GM18505 (cell line): ENCODE results near the gene TMEM60.
"Not testable (repeated sequence)": the region's sequence is repeated elsewhere in the genome, so short reads cannot be mapped to it uniquely, and the experiment has no call there.

Experiments used
- ATAC-seq: cut with Tn5 transposase; IDR thresholded peaks from one replicate; pipeline ENCODE4 v1.9.1; 2021; ENCODE audit not compliant: unreplicated experiment
- POLR2A ChIP-seq: IDR thresholded peaks from 4 replicates; pipeline ENCODE4 v1.6.1; 2011; ENCODE audit warnings: borderline replicate concordance; ENCODE audit not compliant: insufficient read depth, insufficient read length; ENCODE audit errors: extremely low read depth

The TMEM60 gene

DNA sequence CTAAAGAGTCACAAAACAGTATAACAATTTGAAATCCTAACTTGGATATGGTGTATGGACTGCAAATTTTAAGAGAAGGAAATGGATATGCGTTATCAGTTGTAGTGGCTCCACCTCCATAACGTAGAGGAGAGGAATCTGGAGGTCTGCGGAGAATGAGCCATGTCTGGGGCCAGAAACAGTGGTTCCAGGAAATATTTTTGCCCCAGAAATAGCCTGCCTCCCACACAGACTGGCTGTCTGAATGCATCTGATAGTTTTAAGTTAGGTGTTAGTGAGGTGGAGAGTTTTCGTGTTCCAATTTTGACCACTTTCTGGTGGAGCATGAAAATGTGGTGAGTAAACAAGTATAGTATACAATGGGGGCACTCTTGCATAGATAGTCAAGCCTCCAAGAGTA lies 1.9 kb upstream of the TMEM60 start:
- ATAC-seq, result no peak
- peak; percentile 28 for TF ChIP-seq POLR2A

DNA sequence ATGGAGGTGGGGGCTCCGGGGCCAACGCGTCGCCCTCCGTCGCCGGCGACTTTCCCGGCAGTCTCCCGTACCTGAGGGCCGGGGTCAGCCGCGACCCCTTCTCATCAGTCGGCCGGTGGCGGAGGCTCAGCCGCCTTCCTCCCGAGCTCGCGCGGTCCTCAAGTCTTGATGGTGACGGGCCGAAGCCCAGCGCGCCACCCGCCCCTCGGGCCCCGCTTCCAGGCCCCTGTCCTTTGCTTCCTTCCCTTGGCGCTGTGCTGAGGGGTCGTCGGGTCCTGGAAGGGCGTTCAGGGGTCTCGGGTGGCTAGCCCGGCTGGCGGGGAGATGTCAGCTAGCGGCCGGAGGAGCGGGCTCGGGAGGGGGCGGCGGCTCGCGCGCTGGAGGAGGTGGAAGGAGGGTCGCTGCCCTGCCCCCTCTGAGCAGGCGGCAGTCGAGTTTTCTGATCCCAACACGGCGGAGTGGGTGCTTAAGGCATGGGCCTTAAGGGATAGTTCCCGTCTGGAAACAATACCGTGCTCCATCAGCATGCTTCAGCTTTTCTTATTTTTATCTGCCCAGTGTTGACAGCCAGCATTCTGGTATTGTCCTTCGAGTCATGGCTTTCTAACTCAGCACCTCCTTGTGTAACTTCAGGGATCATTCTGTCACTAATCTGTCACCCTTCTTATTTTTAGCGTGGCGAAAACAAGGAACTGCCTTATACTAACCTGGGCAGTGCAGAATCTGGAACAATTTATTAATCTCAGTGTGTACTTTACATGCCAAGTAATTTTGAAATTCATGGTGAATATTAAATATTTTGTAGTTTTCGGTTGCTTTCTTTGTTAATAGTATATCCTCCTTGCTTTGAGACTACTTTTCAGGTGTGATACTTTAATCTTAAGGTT lies 1.1 kb upstream of the TMEM60 start:
- peak; percentile 1 for ATAC-seq

DNA sequence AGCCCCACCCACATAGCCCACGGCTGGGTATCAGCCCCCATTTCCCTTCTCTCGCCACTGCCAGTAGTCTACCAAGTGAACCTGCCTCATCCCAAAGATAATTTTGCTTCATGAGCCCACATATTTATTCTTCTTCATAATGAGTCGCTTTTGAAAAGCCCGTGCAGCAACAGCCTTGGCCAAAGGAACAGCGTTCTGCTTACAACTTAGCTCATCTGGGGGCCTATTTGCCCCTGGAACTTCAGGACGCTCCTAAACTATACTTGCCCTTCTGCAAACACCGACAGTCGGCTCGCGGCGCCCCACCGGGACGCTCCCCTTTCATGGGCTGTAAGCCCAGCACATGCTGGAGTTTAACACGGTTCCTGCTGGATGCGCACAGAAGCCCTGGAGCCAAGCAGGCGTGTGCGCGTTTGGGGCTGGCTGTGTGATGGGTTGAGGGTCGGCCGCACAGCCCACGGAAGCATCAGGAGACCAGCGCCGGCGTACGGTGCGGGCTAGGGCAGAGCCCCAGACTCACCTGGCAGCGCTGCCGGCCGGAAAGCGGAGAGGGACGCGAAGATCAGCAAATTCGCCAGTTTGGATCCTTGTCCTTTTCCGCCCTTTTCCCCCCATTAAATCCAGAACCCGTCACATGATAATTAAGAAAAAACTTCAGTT lies 370 bp downstream of the TMEM60 start:
- no peak for TF ChIP-seq POLR2A

More for the DNA sequence above, 1.1 kb upstream of the TMEM60 start:
- TF ChIP-seq POLR2A, result no peak

DNA sequence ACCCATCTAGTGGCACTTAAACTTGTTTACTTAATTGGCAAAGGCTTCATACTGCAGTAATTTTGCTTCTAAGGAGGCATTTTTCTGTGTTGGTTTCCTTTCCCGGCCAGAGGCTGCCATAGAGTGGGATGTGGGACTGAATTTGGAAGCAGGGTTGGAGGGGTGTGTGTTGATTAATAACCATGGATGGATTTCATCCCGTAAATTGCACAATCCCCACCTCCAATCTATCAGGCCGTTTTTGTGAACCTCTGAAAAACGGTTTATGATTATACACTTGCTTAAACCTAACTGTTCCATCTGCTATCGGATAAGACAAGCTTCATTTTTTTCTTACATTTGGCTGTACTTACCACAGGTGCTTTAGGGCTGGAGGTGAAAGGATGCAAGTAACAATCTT lies 1.3 kb downstream of the TMEM60 start:
- no peak for ATAC-seq
- no peak for TF ChIP-seq POLR2A

More for the DNA sequence above, 370 bp downstream of the TMEM60 start:
- ATAC-seq, result peak; percentile 32

DNA sequence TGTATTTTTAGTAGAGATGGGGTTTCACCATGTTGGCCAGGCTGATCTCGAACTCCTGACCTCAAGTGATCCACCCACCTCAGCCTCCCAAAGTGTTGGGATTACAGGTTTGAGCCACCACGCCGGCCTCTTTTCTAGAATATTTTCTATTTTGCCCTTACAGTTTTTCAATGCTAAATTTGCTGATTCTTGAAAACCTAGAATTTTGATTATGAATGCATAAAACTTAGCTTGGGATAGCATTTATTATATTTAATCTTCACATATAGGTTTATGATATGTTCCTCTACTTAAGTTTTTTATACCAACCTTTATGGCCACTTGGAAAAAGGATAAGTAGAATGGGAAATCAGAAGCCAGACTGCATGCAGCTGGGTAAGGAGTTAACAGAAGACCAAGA lies 2.1 kb downstream of the TMEM60 start:
- ATAC-seq, result no peak
- no peak for TF ChIP-seq POLR2A

DNA sequence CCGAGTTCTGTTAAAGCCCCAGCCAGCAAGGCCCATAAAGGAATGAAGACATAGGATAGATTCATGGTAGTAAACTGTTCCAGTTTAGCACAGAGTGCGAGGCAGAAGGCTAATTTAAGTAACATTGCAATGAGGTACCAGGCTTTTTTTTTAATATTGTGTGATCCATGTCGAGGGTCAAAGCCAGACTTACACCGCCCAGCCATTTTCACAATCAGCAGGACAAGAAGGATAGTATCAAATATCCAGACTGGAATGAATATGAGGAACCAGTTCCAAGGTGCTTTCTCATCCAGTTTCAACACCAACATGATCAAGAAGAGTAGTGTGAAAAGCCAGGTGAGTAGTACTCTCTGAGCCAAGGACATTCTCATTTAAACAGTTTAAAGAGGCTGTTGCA lies 4.2 kb downstream of the TMEM60 start:
- no peak for ATAC-seq
- no peak for TF ChIP-seq POLR2A

DNA sequence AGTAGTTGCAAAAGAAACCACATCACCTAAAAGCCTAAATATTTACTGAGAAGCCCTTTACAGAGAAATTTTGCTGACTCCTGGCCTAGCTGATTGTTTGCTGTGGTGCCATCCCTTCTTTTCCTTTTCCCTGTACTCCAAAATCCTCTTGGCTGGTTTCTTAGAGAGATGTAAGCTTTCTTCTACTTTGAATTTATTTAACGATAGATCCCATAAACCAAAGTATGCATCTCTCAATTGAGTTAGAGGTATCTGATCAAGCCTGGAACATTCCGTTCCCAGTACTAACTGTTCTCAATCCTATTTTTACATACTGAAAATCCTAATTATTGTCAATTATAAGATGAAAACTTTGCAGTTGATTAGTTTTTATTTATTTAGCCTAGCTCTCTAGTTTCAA lies 6.3 kb downstream of the TMEM60 start:
- ATAC-seq, result no peak
- TF ChIP-seq POLR2A, result no peak

DNA sequence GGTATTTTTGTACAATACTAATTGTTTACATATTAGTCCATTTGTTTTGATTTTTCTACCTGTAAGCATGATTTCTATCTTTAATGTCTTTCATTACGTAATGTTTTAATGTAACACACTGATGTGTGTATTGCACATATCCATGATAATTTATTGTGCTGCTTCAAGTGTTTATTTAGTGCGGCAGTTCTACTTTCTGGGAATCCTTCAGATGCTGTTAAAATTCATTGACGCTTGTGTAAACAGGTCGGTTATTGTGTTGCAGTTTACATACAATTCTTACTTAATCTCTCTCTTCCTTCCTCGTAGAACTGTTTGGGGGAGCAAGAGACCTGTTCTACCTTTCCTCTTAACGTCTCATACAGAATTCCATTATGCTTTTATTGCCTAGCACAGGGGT lies 6.9 kb downstream of the TMEM60 start:
- TF ChIP-seq POLR2A, result no peak
- no peak for ATAC-seq

DNA sequence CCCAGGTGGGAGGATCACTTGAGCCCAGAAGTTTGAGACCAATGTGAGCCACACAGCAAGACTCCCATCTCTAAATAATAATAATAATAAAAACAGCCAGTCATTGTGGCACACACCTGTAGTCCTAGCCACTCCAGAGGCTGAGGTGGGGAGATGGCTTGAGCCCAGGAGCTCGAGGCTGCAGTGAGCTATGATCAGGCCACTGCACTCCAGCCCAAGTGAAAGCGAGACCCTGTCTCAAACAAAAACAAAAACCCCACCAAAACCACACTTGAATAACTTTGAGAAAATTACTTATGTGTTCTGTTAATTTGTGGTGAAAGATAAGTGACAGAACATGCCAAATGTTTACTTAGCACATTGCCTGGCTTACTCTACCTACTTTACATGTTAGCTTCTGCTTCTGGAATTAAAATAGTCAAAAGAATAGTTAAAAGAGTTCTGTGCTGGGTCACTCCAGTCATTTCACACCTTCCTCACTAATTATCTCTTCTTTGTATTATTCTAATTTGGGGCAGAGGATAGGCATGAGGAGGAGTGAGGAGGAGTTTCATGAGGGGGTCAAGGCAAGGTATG lies 9.8 kb downstream of the TMEM60 start:
- no peak for ATAC-seq

DNA sequence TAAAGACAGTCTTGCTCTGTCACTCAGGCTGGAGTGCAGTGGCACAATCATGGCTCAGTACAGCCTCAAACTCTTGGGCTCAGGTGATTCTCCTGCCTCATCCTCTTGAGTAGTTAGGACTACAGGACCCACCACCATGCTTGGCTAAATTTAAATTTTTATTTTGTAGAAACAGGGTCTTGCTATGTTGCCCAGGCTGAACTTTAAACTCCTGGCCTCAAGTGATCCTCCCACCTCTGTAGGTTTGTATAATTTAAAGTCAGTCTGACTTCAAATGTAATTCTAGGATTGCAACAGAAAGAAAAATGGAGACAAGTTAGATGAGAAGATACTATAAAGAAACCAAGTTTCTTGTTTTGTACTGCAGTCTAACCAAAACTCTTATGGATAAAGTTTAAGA lies 11.5 kb downstream of the TMEM60 start:
- ATAC-seq, result no peak
- TF ChIP-seq POLR2A, result no peak

More for the DNA sequence above, 9.8 kb downstream of the TMEM60 start:
- no peak for TF ChIP-seq POLR2A

DNA sequence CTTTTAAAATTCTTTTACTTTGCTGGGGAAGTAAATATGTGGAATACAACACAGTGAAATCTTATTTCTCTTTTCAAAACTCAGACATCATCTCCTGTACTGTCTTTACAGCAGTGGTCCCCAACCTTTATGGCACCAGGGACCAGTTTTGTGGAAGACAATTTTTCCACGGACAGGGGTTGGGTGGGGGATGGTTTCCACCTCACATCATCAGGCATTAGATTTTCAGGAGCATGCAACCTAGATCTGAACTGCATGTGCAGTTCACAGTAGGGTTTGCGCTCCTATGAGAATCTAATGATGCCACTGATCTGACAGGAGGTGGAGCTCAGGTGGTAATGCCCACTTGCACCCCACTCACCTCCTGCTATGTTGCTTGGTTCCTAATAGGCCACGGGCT lies 12.2 kb downstream of the TMEM60 start:
- ATAC-seq, result no peak
- TF ChIP-seq POLR2A, result no peak

DNA sequence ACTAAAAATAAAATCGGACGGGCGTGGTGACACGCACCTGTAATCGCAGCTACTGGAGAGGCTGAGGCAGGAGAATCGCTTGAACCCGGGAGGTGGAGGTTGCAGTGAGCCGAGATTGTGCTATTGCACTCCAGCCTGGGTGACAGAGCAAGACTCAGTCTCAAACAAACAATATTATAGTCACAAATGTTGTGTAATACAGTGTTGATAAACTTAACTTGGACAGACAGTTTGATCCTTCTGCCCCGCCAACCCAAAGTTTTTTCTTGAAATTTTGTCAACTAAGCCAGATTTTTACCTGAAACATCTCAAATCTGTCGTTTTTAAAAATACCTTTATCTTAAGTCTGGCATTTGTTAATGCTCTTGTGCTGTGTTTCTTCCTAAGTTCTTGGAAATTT lies 13.8 kb downstream of the TMEM60 start:
- ATAC-seq, result not testable (repeated sequence)

DNA sequence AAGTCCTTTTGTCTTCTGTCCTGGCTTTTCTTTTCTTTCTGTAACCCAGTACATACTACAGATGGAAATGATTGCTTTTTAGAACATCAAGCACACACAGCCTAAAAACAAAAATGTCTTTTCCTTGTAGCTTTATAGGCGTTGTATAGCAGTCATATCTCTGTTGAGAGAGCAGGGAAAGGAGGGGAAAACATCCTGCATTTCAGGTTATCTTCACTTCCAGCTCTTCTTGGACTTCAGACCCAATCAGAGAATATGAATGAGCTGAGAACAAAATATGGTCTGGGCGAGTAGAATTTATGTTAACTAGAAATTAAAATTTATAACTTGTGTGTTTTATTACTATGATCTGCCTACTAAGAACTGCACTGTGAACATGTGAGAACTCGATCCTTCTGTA lies 14.7 kb downstream of the TMEM60 start:
- TF ChIP-seq POLR2A, result no peak
- ATAC-seq, result no peak

DNA sequence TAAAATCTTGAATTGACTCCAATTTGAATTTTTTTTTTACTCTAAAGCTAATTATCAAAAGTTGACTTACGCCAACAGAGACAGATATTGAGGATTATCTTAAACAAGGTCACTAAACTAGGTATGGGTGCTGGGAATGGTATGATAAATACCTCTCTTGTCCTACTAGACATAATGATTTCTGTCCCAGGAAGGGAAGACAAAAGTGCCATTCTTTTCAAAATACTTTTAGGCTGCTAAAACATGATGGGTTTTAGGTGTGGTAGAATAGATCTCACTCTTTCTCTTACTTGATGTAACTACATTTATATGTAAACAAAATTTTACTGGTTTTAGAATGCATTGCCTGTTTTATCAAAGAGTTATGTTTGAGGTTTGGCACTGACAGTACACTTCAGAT lies 15.1 kb downstream of the TMEM60 start:
- TF ChIP-seq POLR2A, result no peak
- ATAC-seq, result no peak
